Upper lobe of left lung (tissue), 6 donors: ENCODE measurements around the gene RAX. TPM values are rescaled to one million over a fixed set of nuclear protein-coding genes. Genes with fewer than 3 reads are reported as not detected.

Experiments used
- ATAC-seq, 2 donors: fragments of 200-7000 bp; cut with Tn5 transposase; one replicate each; pipeline ENCODE4 v1.9.1; 2022; ENCODE audit warnings: mild to moderate bottlenecking in 2 of 2, moderate library complexity in 2 of 2; ENCODE audit not compliant: low FRiP score in 2 of 2
- DNase-seq, 2 donors: peaks; one replicate each; pipeline ENCODE4 v3.0.0-alpha.2; 2019 to 2020
- H3K27ac ChIP-seq, 4 donors: fragments of 200-600 bp; sonication (generic); one replicate each; pipeline ENCODE4 v1.5.1; 2016 to 2019
- H3K27me3 ChIP-seq, 4 donors: fragments of 200-600 bp; sonication (generic); one replicate each; pipeline ENCODE4 v1.5.1; 2017 to 2019
- H3K36me3 ChIP-seq, 4 donors: fragments of 200-600 bp; sonication (generic); one replicate each; pipeline ENCODE4 v1.5.1; 2016 to 2019
- H3K4me1 ChIP-seq, 4 donors: fragments of 200-600 bp; sonication (generic); one replicate each; pipeline ENCODE4 v1.5.1; 2018 to 2019
- H3K4me3 ChIP-seq, 4 donors: fragments of 200-600 bp; sonication (generic); one replicate each; pipeline ENCODE4 v1.5.1; 2017 to 2019; ENCODE audit warnings: mild to moderate bottlenecking in 2 of 4, moderate library complexity in 1 of 4
- H3K9me3 ChIP-seq, 4 donors: fragments of 200-600 bp; sonication (generic); one replicate each; pipeline ENCODE4 v1.5.1; 2018 to 2019
- CTCF ChIP-seq, 6 experiments: fragments of 450-650 bp in 4 of 6; fragments of 200-600 bp in 2 of 6; sonication (generic) in 2 of 6; IDR thresholded peaks; one replicate each; pipeline ENCODE4 v1.5.1; 2016 to 2019; ENCODE audit warnings: antibody characterized with exemption in 6 of 6
- EP300 ChIP-seq, 4 donors: sonication (generic); formaldehyde crosslinking; IDR thresholded peaks; one replicate each; pipeline ENCODE4 v1.5.1; 2017; ENCODE audit warnings: antibody characterized with exemption in 4 of 4, control low read depth in 2 of 4
- POLR2A ChIP-seq, 4 donors: fragments of 450-650 bp; IDR thresholded peaks; one replicate each; pipeline ENCODE4 v1.5.1; 2016 to 2017; ENCODE audit warnings: antibody characterized with exemption in 4 of 4, mild to moderate bottlenecking in 2 of 4
- POLR2AphosphoS5 ChIP-seq, 2 donors: sonication (generic); formaldehyde crosslinking; IDR thresholded peaks; one replicate each; pipeline ENCODE4 v1.5.1; 2017; ENCODE audit warnings: antibody characterized with exemption in 2 of 2
- WGBS, 2 donors: methylation state at CpG; one replicate each; pipeline ENCODE4 v1.1.5; 2017 to 2018; 5-methylcytosine and 5-hydroxymethylcytosine counted together
- total RNA-seq, 6 donors: library from RNA; depleted of rRNA in 4 of 6; stranded (reverse); fragments of >200 nt in 4 of 6; gene quantifications; one replicate each; pipeline versions ENCODE4 v1.1.0 to v1.2.1, GENCODE V29; 2016 to 2021
- donor health status: DM: no; HTN: no; CAD: no; lungs with moderate emphysema.
- donor health status: DM: no; HTN: yes; CAD: no; lungs with severe emphysema.

RAX gene
- total RNA-seq, 6 donors from 2014 or later: not detected

- Histone ChIP-seq H3K9me3 (no peaks in the 10 kb centered on the region), H3K36me3 (no peaks in the 10 kb centered on the region), H3K4me1 (no peaks in the 10 kb centered on the region), H3K4me3 (no peak overlapping the region), H3K27ac (no peak overlapping the region), H3K27me3 (peaks cover 0 to 9% (median 3%) of the 10 kb centered on the region in 4 donors)
- no peak for DNase-seq
- ATAC-seq: no peak
- TF ChIP-seq EP300 (IDR thresholded peaks at IDR 0.05) (no peak), POLR2AphosphoS5 (IDR thresholded peaks at IDR 0.05) (no peak), POLR2A (IDR thresholded peaks at IDR 0.05) (no peak), CTCF (IDR thresholded peaks at IDR 0.05) (no peak)
- WGBS, 2 donors: 59 to 76% methylated on average over 1 of the region's 1 CpG
These were observed 6.5 kb upstream of the RAX start for GRCh38 chr18:59279722-59280121.

GRCh38 chr18:59279193-59279592 is 5.9 kb upstream of the RAX start:
- WGBS, 2 donors: 52 to 65% methylated on average over 3 of the region's 3 CpGs
- H3K36me3 ChIP-seq: no peaks in the 10 kb centered on the region
- no peak overlapping the region for H3K27ac ChIP-seq
- peaks cover 0 to 10% (median 6%) of the 10 kb centered on the region in 4 donors for H3K27me3 ChIP-seq
- no peak for DNase-seq
- TF ChIP-seq EP300 (IDR thresholded peaks at IDR 0.05) (no peak), POLR2A (IDR thresholded peaks at IDR 0.05) (no peak), CTCF (IDR thresholded peaks at IDR 0.05) (no peak), POLR2AphosphoS5 (IDR thresholded peaks at IDR 0.05) (no peak)
- no peak for ATAC-seq
- no peaks in the 10 kb centered on the region for H3K4me1 ChIP-seq
- no peak overlapping the region for H3K4me3 ChIP-seq
- H3K9me3 ChIP-seq: no peaks in the 10 kb centered on the region

- H3K9me3 ChIP-seq: no peaks in the 10 kb centered on the region
- H3K4me3 ChIP-seq: no peak overlapping the region
- DNase-seq (no peak), ATAC-seq (no peak)
- WGBS, 2 donors: 65 to 69% methylated on average over 5 of the region's 5 CpGs
- peaks cover under 1 to 4% (median 2%) of the 10 kb centered on the region in 4 donors for H3K4me1 ChIP-seq
- no peak overlapping the region for H3K27ac ChIP-seq
- TF ChIP-seq POLR2A (IDR thresholded peaks at IDR 0.05): no peak
- TF ChIP-seq CTCF (IDR thresholded peaks at IDR 0.05): no peak
- H3K27me3 ChIP-seq: peaks cover 0 to 14% (median 10%) of the 10 kb centered on the region in 4 donors
- no peaks in the 10 kb centered on the region for H3K36me3 ChIP-seq
These were observed 5.5 kb upstream of the RAX start for GRCh38 chr18:59278793-59279192.

GRCh38 chr18:59276047-59276446 is 2.8 kb upstream of the RAX start:
- ATAC-seq (no peak), DNase-seq (no peak)
- H3K9me3 ChIP-seq: no peaks in the 10 kb centered on the region
- no peak for TF ChIP-seq POLR2AphosphoS5 (IDR thresholded peaks at IDR 0.05)
- no peak for TF ChIP-seq POLR2A (IDR thresholded peaks at IDR 0.05)
- peaks cover 0 to 41% (median 33%) of the 10 kb centered on the region in 4 donors for H3K27me3 ChIP-seq
- H3K4me3 ChIP-seq: no peak overlapping the region
- 23 to 33% methylated on average over 5 of the region's 5 CpGs for WGBS, 2 donors
- H3K27ac ChIP-seq: no peak overlapping the region
- H3K4me1 ChIP-seq: peaks cover 18 to 25% (median 20%) of the 10 kb centered on the region in 4 donors
- H3K36me3 ChIP-seq: no peaks in the 10 kb centered on the region

- H3K36me3 ChIP-seq: no peaks in the 10 kb centered on the region
- WGBS, 2 donors: 20 to 35% methylated on average over 6 of the region's 6 CpGs
These were observed 2.2 kb upstream of the RAX start for GRCh38 chr18:59275406-59275949.

More at GRCh38 chr18:59275406-59275949, 2.2 kb upstream of the RAX start:
- Histone ChIP-seq H3K27ac (no peak overlapping the region), H3K27me3 (peaks cover 0 to 46% (median 38%) of the 10 kb centered on the region in 4 donors), H3K4me1 (peaks cover 18 to 25% (median 20%) of the 10 kb centered on the region in 4 donors), H3K4me3 (no peak overlapping the region), H3K9me3 (no peaks in the 10 kb centered on the region)
- DNase-seq (no peak), ATAC-seq (no peak)
- no peak for TF ChIP-seq EP300 (IDR thresholded peaks at IDR 0.05)
- no peak for TF ChIP-seq CTCF (IDR thresholded peaks at IDR 0.05)
- no peak for TF ChIP-seq POLR2A (IDR thresholded peaks at IDR 0.05)
- TF ChIP-seq POLR2AphosphoS5 (IDR thresholded peaks at IDR 0.05): no peak
